GM18507 (cell line): ENCODE measurements around the gene YY1AP1.
"Not testable (repeated sequence)": the region's sequence is repeated elsewhere in the genome, so short reads cannot be mapped to it uniquely, and the experiment has no call there.

Experiments used
- DNase-seq: peaks from one replicate; pipeline ENCODE4 v3.0.0; 2011; ENCODE audit warnings: low read depth; ENCODE audit not compliant: insufficient read length; ENCODE audit errors: extremely low spot score
- FAIRE-seq: peaks from 2 replicates; lab custom pipeline; 2011; peaks lifted over from hg19 to GRCh38; lab: Jason Lieb, UNC

Gene YY1AP1, protein sequence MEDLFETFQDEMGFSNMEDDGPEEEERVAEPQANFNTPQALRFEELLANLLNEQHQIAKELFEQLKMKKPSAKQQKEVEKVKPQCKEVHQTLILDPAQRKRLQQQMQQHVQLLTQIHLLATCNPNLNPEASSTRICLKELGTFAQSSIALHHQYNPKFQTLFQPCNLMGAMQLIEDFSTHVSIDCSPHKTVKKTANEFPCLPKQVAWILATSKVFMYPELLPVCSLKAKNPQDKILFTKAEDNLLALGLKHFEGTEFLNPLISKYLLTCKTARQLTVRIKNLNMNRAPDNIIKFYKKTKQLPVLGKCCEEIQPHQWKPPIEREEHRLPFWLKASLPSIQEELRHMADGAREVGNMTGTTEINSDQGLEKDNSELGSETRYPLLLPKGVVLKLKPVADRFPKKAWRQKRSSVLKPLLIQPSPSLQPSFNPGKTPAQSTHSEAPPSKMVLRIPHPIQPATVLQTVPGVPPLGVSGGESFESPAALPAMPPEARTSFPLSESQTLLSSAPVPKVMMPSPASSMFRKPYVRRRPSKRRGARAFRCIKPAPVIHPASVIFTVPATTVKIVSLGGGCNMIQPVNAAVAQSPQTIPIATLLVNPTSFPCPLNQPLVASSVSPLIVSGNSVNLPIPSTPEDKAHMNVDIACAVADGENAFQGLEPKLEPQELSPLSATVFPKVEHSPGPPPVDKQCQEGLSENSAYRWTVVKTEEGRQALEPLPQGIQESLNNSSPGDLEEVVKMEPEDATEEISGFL

DNA sequence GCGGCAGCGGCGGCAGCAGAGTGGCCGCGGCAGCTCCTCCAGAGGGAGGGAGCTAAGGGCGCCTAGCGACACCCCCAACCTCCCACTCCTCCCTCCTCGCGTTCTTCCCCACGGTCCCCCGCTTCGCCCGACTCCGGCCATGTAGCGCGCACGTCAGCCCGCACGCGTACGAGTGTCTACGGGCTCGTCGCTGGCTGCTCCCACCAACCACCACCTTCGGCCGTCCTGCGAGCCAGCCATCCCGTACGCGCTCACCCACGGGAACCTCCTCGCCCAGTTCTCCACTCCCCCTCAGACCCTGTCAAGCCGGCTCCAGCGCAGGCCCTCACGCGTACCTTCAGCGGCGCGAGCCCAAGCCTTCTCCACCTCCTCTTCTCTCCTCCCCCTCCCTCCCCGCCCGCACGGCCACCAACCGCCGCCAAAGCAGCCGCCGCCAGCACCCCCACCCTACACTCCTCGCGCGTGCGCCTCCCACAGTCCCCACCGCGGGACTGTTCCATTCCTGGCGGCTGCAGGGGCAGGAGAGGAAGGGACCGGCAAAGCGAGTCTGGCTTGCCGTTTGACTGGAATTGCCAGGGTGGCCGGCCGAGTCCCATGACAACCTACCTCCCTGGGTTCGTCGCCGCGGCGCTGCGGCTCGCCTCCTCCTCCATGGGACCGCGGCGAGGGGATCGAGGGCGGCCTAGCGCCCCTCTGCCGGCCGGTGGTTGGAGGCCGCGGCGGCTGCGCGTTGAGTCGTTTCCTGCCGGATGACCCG, at the start of gene YY1AP1:
Gene YY1AP1, minus strand, starts transcription at position 451 of the 757 bp plus-strand sequence. CDS start 8,338 bp downstream, outside the sequence.
- FAIRE-seq (peak; percentile 69), DNase-seq (peak; percentile 94)

DNA sequence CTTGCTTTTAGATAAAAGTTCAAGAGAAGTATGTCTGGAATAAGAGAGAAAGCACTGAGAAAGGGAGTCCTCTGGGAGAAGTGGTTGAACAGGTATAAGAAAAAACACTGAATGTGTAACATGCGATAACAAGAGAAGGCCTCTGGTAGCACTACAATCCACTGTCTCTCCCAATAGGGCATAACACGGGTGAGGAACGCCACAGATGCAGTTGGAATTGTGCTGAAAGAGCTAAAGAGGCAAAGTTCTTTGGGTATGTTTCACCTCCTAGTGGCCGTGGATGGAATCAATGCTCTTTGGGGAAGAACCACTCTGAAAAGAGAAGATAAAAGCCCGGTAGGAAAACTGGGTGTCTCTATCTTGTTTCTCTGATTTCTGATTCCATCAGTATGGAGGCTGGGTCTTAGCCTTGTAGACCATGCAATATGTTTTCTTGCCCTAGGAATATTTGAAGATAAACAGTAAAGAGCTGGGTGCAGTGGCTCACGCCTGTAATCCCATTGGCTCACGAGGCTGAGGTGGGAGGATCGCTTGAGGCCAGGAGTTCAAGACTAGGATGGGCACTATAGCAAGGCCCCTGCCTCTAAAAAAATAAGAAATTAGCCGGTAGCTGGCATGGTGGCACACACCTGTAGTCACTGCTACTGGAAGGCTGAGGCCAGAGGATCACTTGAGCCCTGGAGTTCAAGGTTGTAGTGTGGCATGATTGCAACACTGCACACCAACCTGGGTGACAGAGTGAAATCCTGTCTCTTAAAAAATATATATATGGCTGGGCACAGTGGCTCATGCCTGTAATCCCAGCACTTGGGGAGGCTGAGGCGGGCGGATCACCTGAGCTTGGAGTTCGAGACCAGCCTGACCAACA, 40.7 kb upstream of the YY1AP1 start:
- DNase-seq = no peak
- peak; percentile 42 for FAIRE-seq

DNA sequence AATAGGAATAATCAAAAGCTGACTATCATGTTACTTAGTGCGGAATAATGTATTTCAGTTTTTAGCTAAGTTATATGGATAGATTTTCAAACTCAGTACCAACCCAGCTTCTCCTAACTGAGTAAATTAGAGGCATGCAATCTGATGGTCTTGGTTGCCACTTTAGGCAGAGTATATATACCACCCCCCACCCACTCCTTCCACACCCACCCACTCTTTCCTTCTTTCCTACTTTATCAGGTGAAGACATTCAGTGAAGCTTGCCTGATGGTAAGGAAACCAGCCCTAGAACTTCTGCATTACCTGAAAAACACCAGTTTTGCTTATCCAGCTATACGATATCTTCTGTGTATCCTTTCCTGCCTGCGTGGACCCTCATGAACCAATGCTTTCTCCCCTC, 36.6 kb upstream of the YY1AP1 start:
- no peak for FAIRE-seq
- DNase-seq = no peak

DNA sequence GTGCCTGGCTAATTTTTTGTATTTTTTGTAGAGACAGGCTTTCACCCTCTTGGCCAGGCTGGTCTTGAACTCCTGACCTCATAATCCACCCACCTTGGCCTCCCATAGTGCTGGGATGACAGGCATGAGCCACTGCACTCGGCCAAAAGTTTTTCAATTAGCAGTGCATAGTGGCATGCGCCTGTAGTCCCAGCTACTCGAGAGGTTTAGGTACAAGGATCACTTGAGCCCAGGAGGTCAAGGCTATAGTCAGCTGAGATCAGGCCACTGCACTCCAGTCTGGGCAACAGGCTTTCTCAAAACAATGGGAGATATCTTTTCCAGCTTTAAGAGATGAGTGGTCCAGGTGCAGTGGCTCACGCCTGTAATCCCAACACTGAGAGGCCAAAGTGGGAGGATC, 31.1 kb upstream of the YY1AP1 start:
- no peak for DNase-seq
- FAIRE-seq = no peak

DNA sequence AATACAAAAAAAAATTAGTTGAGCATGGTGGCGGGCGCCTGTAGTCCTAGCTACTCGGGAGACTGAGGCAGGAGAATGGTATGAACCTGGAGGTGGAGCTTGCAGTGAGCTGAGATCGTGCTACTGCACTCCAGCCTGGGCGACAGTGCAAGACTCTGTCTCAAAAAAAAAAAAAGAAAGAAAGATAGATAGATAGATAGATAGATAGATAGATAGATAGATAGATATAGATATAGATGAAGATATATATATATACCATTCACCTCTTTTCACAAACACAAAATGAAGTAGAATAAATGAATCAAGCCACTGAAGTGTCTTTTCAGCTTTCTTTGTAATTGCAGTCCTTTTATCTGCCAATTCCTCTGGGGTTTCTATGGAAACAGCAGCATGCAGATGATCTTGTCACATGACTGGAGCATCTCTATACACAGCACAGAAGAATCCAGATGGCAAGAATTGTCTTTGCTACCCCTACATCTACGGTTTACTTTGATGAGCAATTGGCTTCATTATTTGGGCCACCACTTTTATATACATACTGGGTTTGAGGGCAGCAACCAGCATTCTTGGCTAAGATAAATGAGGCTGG, 30.0 kb upstream of the YY1AP1 start:
- FAIRE-seq, DNase-seq: not testable (repeated sequence)

DNA sequence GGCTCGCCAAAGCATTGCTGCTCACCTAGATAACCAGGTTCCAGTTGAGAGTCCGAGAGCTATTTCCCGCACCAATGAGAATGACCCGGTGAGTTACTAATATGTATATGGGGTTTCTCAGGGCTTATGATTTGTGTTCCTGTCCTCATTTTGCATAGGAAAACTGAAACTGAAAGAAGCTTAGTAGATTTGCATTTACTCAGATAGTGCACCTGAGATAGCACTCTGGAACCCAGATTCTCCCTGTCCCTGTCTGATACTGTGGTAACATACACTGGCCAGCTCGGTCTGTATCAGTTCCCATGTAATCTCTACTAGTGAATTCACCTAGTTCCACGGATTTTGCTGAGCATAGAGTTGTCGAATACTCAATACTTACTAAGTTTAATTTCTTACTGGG, 28.5 kb upstream of the YY1AP1 start:
- peak; percentile 80 for FAIRE-seq
- peak; percentile 23 for DNase-seq

DNA sequence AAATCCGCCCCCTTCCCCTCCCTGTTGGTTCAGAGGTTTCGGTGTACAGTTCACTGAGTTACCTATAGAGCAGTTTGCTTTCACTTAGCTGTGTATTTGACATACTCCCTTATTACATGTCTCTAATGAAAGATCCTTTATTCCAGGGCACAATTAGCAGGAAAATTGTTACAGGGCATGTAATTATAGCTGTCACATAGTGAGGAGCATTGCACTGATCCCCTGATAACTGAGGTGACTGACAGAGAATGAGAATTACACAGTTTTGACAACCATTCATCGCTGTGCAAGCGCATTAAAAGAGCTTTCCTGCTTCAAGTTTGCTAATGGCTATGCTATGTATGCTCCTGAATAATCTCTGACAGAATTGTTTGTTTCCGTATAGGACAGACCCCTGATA, 27.2 kb upstream of the YY1AP1 start:
- no peak for FAIRE-seq
- no peak for DNase-seq

DNA sequence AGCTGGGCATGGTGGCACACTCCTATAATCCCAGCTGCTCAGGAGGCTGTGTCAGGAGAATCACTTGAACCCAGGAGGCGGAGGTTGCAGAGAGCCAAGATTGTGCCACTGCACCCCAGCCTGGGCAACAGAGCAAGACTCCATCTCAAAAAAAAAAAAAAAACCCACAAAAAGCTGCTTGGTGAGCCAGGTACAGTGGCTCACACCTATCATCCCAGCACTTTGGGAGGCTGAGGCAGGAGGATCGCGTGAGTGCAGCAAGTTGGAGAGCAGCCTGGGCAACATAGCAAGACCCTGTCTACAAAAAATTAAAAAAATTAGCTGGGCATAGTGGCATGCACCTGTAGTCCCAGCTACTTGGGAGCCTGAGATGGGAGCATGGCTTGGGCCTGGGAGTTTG, 26.5 kb upstream of the YY1AP1 start:
- FAIRE-seq, DNase-seq: not testable (repeated sequence)

DNA sequence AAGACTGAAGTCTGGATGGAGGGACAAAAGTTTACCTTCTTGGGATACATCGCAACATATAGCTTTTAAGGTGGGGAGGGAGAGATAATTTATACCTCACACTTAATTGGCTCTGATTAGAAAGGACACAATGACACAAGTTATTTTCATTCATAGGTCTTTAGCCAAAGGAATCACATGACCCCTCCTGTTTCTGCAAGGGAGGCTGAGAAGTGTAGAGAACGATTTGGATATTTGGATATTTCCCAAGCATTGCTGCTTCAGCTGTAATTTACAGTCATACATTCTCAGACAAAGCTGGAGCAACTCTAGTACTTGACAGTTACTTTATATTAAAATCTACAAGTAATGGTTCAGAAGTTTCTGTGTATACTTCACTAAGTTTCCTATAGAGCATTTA, 24.5 kb upstream of the YY1AP1 start:
- no peak for DNase-seq
- peak; percentile 45 for FAIRE-seq

DNA sequence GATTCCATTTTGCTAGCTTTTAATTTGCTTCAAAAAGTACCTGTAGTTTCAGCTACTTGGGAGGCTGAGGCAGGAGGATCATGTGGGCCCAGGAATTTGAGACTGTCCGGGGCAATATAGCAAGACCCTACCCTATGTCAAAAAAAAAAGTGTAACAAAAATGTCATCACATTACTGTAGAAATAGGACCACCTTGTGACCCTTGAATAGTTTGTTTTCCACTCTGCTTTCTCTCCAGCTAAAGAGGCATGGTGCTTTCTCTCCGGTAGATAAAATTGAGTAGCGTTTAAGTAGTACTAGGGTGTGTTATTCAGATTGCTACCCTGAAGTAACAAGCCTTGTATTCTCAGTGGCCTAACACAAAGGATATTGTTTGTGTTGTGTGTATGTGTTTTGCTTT, 24.1 kb upstream of the YY1AP1 start:
- peak; percentile 56 for FAIRE-seq
- DNase-seq = not testable (repeated sequence)

DNA sequence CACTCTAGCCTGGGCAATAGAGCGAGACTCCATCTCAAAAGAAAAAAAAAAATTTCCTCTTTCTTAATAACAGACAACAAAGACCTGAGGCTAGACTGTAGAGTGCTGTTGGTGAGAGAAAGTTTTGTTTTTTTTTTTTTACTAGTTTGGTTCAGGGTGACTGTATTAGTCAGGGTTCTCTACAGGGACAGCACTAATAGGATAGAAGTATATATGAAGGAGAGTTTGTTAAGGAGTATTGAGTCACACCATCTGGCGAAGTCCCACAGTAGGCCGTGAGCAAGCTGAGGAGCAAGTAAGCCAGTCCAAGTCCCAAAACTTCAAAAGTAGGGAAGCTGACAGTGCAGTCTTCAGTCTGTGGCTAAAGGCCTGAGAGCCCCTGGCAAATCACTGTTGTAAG, 22.9 kb upstream of the YY1AP1 start:
- not testable (repeated sequence) for FAIRE-seq, DNase-seq

DNA sequence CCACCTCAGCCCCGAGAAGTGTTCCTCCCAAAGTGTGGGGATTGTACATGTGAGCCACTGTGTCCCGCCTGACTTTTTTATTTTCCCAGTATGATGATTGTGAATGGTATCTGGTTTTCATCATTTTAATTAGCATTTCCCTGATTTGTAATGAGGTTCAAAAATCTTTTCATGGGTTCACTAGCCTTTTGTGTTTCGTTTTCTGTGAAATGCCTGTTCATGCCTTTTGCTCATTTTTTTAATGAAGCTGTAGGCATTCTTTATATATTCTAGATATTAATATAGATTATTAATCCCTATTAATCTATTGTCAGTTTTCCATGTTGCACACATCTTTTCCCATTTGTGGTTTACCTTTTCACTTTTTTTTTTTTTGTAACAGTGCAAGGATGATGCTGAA, 20.8 kb upstream of the YY1AP1 start:
- FAIRE-seq = no peak
- DNase-seq = no peak

DNA sequence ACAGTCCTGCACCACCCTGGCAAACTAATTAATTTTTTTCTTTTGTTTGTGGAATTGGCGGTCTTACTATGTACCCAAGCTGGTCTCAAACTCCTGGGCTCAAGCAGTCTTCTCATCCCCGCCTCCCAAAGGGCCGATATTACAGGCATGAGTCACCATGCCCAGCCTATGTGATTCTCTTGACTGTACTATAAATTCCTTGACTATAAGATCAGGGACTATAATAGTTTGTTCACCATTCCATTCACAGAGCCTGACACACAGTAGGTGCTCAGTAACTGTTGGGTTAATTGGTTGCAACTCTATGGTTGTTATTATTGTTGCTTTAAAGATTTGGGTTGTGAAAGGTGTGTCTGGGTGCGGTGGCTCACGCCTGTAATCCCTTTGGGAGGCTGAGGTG, 17.6 kb upstream of the YY1AP1 start:
- no peak for DNase-seq
- no peak for FAIRE-seq

DNA sequence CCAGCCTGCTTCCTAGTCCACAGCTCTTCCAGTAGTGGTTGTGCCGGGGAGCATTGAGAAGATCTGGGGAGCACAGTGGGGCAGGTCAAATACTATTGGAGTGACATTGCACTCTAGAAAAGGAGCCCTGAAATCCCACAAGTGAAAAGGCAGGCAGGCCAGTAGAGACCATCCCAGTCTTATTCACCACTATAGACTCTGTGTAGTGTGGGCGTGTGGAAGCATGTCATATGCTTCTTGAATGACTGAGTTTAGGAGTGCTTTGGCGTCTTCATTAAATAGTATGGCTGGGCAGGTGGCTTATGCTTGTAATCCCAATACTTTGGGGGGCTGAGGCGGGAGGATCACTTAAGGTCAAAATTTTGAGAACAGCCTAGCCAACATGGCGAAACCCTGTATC, 15.8 kb upstream of the YY1AP1 start:
- DNase-seq, FAIRE-seq: not testable (repeated sequence)

DNA sequence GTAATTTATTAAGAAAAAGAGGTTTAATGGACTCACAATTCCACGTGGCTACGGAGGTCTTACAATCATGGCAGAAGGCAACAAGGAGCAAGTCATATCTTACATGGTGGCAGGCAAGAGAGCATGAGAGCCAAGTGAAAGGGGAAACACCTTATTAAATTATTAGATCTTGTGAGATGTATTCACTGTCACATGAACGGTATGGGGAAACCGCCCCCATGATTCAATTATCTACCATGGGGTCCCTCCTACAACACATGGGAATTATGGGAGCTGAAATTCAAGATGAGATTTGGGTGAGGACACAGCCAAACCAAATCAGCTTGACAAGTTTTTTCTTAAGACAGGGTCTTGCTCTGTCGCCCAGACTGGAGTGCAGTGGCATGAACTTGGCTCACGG, 14.6 kb upstream of the YY1AP1 start:
- DNase-seq (no peak), FAIRE-seq (no peak)

DNA sequence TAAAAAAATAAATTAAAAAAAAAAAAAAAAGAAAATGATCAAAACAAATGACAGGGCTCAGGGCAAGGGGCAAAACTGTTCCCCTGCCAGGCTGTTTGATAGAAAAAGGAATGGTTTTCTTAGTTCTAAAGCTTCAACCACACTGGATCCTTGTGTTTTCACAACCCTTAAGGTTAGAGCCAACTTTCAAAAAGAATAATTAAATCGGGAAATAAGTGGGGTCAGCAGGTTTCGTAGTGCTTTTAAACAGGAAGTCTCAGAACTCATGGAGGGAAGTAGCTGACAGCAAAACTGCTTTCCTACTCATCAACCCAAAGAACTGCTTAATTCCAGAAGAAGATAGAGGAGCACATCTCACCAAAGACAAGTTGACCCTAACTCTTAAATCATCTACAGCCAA, 13.1 kb upstream of the YY1AP1 start:
- not testable (repeated sequence) for FAIRE-seq

DNA sequence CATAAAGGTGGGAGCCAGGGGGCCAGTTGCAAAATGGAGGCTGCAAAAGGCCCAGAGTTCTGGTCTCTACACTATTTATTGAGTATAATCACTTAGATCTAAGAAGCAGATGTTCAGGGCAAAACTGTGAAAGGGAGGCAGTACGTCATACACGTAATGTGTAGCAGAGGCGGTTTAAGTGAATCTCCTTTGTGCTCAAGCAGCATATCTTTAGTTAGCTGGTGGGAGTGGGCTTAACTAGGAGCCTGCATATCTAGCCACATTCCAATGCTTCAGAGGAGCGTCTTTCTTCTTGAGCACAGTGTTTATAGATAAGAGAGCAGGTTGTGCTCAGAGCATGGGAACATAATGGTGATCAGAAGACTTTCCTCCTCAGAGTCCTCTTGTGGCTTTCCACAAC, 10.5 kb upstream of the YY1AP1 start:
- not testable (repeated sequence) for DNase-seq, FAIRE-seq

More for the DNA sequence above, 13.1 kb upstream of the YY1AP1 start:
- not testable (repeated sequence) for DNase-seq

DNA sequence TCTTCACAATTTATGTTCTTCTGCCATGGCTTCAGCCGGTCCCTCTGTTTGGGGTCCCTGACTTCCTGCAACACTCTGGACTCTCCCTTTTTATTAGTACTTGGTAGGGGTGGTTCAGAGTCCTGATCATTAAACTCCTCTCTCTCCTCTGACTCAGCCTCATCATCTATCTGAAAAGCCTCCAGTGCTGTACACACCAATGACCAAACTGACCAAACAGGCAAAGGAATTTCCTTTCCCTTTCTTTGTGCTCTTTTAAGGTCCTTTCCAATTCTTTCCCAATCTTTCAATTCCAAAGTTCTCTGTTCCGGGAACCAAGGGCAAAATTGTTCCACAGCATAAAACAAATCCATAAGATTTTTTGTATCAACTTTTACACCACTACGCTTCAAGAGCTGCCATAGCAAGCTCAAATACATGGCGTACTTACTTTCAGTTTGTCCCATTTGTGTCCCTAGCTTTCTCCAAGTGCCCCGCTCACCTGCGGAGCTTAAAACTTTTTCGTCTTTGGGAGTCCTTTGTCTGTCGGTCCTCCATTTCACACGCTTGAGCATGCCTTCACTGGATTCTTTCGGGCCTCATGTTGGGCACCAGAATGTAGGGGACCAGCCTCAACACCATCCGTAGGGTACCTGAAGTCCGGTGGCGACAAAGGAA, 9.9 kb upstream of the YY1AP1 start:
- no peak for FAIRE-seq
- no peak for DNase-seq
